Adrenal gland (tissue), 12 donors: ENCODE results near the gene RPL27. TPM values are rescaled to one million over a fixed set of nuclear protein-coding genes. Genes with fewer than 3 reads are reported as not detected.

Source experiments
- DNase-seq, 7 donors: peaks; one replicate each; pipeline ENCODE4 v3.0.0-alpha.2; 2019 to 2020
- H3K27ac ChIP-seq, 5 donors: fragments of 200-600 bp; sonication (generic) in 4 of 5; 1 replicate in 3 of 5; 2 replicates in 2 of 5; pipeline versions ENCODE4 v1.5.1 to v1.8.0; 2016 to 2020; ENCODE audit warnings: mild to moderate bottlenecking in 1 of 5
- H3K27me3 ChIP-seq: fragments of 200-600 bp; 2 replicates; pipeline ENCODE4 v1.8.0; 2021
- H3K36me3 ChIP-seq, 2 donors: fragments of 200-600 bp; replicated peaks in 1 of 2; 1 replicate in 1 of 2; 2 replicates in 1 of 2; pipeline versions ENCODE4 v1.5.1 to v1.8.0; 2018 to 2022
- H3K4me1 ChIP-seq, 2 donors: fragments of 200-600 bp; replicated peaks in 1 of 2; 1 replicate in 1 of 2; 2 replicates in 1 of 2; pipeline versions ENCODE4 v1.5.1 to v1.8.0; 2018 to 2021
- H3K4me3 ChIP-seq, 4 donors: fragments of 200-600 bp; sonication (generic) in 3 of 4; one replicate each; pipeline ENCODE4 v1.5.1; 2016 to 2018
- H3K9me3 ChIP-seq, 3 donors: fragments of 200-600 bp; sonication (generic) in 1 of 3; replicated peaks in 1 of 3; 1 replicate in 2 of 3; 2 replicates in 1 of 3; pipeline versions ENCODE4 v1.5.1 to v1.8.0; 2016 to 2021
- CTCF ChIP-seq, 6 experiments: fragments of 450-650 bp in 4 of 6; fragments of 200-600 bp in 2 of 6; sonication (generic) in 1 of 6; IDR thresholded peaks; 1 replicate in 5 of 6; 2 replicates in 1 of 6; pipeline versions ENCODE4 v1.5.1 to v1.8.0; 2016 to 2021; ENCODE audit warnings: antibody characterized with exemption in 6 of 6, mild to moderate bottlenecking in 2 of 6, moderate library complexity in 1 of 6
- POLR2A ChIP-seq, 2 donors: fragments of 450-650 bp; IDR thresholded peaks; one replicate each; pipeline ENCODE4 v1.6.1; 2017; ENCODE audit warnings: antibody characterized with exemption in 2 of 2, mild to moderate bottlenecking in 2 of 2, moderate library complexity in 1 of 2
- WGBS, 4 donors: extraction: QIAGEN DNeasy Blood & Tissue Kit in 2 of 4; methylation state at CpG; one replicate each; pipeline versions ENCODE4 v1.1.5 to v1.1.7; 2013 to 2017; 5-methylcytosine and 5-hydroxymethylcytosine counted together
- intact Hi-C, 2 donors: fragments of 100-400 bp; cut with DNase I; formaldehyde crosslinking; loops; one replicate each; pipeline versions ENCODE4 v1.14.1 to v1.15.0; 2022 to 2023
- polyA plus RNA-seq, 3 donors: library from polyadenylated mRNA; stranded (reverse); fragments of 200-250 nt in 2 of 3; fragments of 350-450 nt in 1 of 3; fragmentation: Illumina TruSeq in 1 of 3; extraction: RNeasy Lipid Tissue Mini Kit (QIAGEN cat#74804) in 1 of 3; gene quantifications; one replicate each; pipeline ENCODE4 v1.2.3, GENCODE V29; 2013 to 2014
- total RNA-seq, 9 donors: library from RNA; depleted of rRNA in 4 of 9; stranded (reverse); fragments of >200 nt in 4 of 9; fragments of 120-200 nt in 1 of 9; fragmentation: NEBNext Ultra II Directional in 1 of 9; extraction: Animal tissue kit (Norgen Biotek cat#: 25700) in 1 of 9; gene quantifications; one replicate each; pipeline versions ENCODE4 v1.1.0 to v1.2.4, GENCODE V29; 2013 to 2023
- donor health status: healthy with polysubstance abuse.
- donor health status: Bipolar disorder and iron deficiency.
- donor health status: DM: yes; HTN: yes; CAD: no.
- donor health status: DM: no; HTN: no; CAD: no.
- donor health status: DM: no; HTN: no; CAD: no.
- donor health status: DM: yes; HTN: yes; CAD: no.

The RPL27 gene
- total and polyA plus RNA-seq, 12 donors: 356 to 2,291 (median 1,072) TPM

DNA sequence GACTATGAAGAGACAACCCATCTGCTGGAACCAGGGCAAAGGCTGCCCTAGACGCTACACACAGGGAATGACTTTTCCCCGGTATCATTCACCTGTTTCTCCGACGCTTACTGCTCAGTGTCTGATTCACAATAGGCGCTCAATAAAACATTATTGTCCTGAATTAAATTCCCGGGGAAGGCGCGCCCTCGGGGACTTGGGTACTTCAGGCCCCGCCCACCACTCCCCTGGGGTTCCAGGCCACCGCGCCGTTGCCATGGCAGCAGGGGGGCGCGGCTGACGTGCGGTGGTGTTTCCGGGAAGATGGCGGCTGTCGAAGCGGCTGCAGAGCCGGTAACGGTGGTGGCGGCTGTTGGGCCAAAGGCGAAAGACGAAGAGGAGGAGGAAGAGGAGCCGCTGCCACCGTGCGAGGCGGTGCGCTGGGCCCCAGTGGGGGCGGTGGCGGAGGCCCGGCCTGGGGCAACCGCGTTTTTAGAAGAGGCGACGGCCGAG lies 17.9 kb upstream of the RPL27 start, which contains the start of gene RUNDC1:
TSS of gene RUNDC1 (plus strand) at position 292 of the 492 bp plus-strand sequence. CDS start at position 304, 12 bp downstream.
- intact Hi-C loops: no loop called here
- DNase-seq: peak; percentile 91 to 97 (median 93)
- TF ChIP-seq CTCF (IDR thresholded peaks at IDR 0.05) (no peak), POLR2A (IDR thresholded peaks at IDR 0.05) (peak; percentile 52 to 58)
- Histone ChIP-seq H3K36me3 (peaks cover 0 to 5% of the 10 kb centered on the region in 2 donors), H3K27ac (peak within 1 kb of the TSS in 4 of 5 donors; percentile 65 to 93 (median 80)), H3K4me3 (peak within 1 kb of the TSS; percentile 87 to 99 (median 93)), H3K9me3 (no peaks in the 10 kb centered on the region), H3K4me1 (peaks cover 12 to 36% of the 10 kb centered on the region in 2 donors), H3K27me3 (no peaks in the 10 kb centered on the region)
- 0 to 2% (median 0%) methylated on average over 3 to 39 of the region's 39 CpGs for WGBS, 4 donors

DNA sequence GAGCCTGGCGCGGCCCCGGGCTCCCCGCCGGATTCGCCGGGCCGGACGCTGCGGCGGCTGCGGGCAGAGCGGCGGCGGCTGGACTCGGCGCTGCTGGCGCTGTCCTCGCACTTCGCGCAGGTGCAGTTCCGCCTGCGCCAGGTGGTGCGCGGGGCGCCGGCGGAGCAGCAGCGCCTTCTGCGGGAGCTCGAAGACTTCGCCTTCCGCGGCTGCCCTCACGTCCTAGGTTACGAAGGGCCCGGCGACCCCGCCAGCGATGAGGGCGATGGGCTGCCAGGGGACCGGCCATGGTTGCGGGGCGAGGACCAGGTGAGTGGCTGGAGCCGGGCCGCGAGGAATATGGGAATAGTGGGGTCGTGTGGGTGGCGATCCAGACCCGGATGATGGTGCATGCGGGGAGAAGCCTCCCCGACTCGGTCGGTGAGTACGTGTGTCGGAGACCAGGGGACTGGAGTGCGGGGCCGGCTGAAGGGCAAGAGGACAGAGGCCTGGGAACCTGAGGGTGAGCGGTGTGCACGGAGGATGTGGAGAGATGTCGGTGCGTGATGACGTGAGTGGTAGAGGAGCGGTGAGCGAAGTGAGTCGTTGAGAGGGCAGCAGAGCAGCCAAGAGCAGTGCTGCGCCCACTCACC lies 17.3 kb upstream of the RPL27 start:
- Histone ChIP-seq H3K4me1 (peaks cover 12 to 36% of the 10 kb centered on the region in 2 donors), H3K36me3 (peaks cover 0 to 10% of the 10 kb centered on the region in 2 donors), H3K27ac (peak overlapping the region in 4 of 5 donors; percentile 65 to 93 (median 80)), H3K4me3 (peak overlapping the region; percentile 87 to 99 (median 93)), H3K27me3 (no peaks in the 10 kb centered on the region), H3K9me3 (no peaks in the 10 kb centered on the region)
- DNase-seq: peak; percentile 38 to 76 (median 57)
- 0 to 2% (median 1%) methylated on average over 16 to 67 of the region's 67 CpGs for whole genome bisulfite sequencing, 4 donors
- TF ChIP-seq CTCF (IDR thresholded peaks at IDR 0.05): peak in 2 of 6 experiments; percentile 19 to 24
- no peak for TF ChIP-seq POLR2A (IDR thresholded peaks at IDR 0.05)
- intact Hi-C loops: no loop called here

DNA sequence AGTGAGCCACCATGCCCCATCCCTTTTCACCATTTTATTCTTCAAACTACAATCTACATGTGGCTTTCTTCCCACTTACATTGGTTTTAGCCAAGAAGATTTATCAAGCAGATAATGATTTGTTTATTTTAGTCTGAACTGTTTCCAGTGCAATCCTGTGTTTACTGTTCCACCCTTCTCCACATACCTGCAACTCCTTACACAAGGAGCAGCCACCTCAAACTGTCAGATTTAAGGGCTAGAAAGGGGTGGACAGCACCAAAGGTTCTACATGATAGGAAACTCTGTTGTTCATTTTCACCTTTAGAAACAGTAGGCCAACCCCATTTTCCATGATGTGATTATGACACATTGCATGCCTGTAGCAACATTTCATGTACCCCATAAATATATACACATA lies 16.0 kb upstream of the RPL27 start:
- Histone ChIP-seq H3K4me1 (peaks cover 12 to 36% of the 10 kb centered on the region in 2 donors), H3K4me3 (no peak overlapping the region), H3K9me3 (no peaks in the 10 kb centered on the region), H3K27me3 (no peaks in the 10 kb centered on the region), H3K36me3 (peaks cover 0 to 17% of the 10 kb centered on the region in 2 donors), H3K27ac (no peak overlapping the region)
- TF ChIP-seq POLR2A (IDR thresholded peaks at IDR 0.05): no peak
- TF ChIP-seq CTCF (IDR thresholded peaks at IDR 0.05): no peak
- intact Hi-C loops: no loop called here
- DNase-seq: no peak

DNA sequence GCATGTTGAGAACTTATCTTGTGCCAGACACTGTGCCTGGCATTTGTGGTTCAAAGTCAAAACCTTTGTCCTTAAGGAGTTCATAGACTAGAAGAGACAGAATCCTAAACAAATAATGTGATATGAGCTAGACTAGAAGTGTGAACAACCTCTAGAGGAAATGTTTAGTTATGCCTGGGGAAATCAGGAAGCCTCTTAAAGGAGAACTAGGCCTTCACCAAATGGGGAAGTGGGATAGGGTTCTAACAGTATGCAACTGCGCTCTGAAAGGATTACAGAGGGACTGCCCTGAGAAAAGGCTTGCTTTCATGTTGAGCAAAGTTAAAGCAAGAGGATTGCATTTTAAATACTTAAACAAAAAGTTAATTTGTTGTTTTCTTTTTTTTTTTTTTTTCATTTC lies 13.0 kb upstream of the RPL27 start:
- intact Hi-C loops: no loop called here
- H3K36me3 ChIP-seq: peaks cover 0 to 47% of the 10 kb centered on the region in 2 donors

More for the DNA sequence above, 13.0 kb upstream of the RPL27 start:
- H3K27ac ChIP-seq: peak overlapping the region in 2 of 5 donors; percentile 25 to 41
- DNase-seq: no peak
- 0 to 53% (median 0%) methylated on average over 1 of the region's 1 CpG for WGBS, 4 donors
- TF ChIP-seq CTCF (IDR thresholded peaks at IDR 0.05): no peak
- no peak for TF ChIP-seq POLR2A (IDR thresholded peaks at IDR 0.05)
- no peaks in the 10 kb centered on the region for H3K27me3 ChIP-seq
- H3K9me3 ChIP-seq: no peaks in the 10 kb centered on the region
- no peak overlapping the region for H3K4me3 ChIP-seq
- H3K4me1 ChIP-seq: peaks cover 21 to 43% of the 10 kb centered on the region in 2 donors
